ENCODE data around the gene PIGM.

The PIGM gene

GRCh38 chr1:160031365-160032164 lies at the start of gene PIGM:
Gene PIGM (minus strand): TSS chr1:160031990. CDS start chr1:160031739, 251 bp downstream.
- DNase-seq (ENCODE audit: low read depth in 2 of 2), result peak; percentile 92 to 95

GRCh38 chr1:160081261-160081936 lies 49.6 kb upstream of the PIGM start, which contains the start of gene KCNJ9:
Gene KCNJ9 (plus strand): TSS chr1:160081538. CDS start chr1:160084031, 2,493 bp downstream.
- DNase-seq (ENCODE audit: low read depth in 2 of 2), result no peak

GRCh38 chr1:160080381-160081100 lies 48.8 kb upstream of the PIGM start:
- DNase-seq (ENCODE audit: low read depth in 2 of 2), result no peak

GRCh38 chr1:160079448-160079847 lies 47.7 kb upstream of the PIGM start:
- DNase-seq (ENCODE audit: low read depth in 2 of 2), result no peak

- DNase-seq (ENCODE audit: low read depth in 2 of 2), result peak; percentile 40 to 63
Observed at GRCh38 chr1:160078512-160079195, 46.9 kb upstream of the PIGM start.

- no peak for DNase-seq (ENCODE audit: low read depth in 2 of 2)
Observed at GRCh38 chr1:160077486-160077885, 45.7 kb upstream of the PIGM start.

- no peak for DNase-seq (ENCODE audit: low read depth in 2 of 2)
Observed at GRCh38 chr1:160076295-160076694, 44.5 kb upstream of the PIGM start.

GRCh38 chr1:160075836-160076235 lies 44.0 kb upstream of the PIGM start:
- no peak for DNase-seq (ENCODE audit: low read depth in 2 of 2)

GRCh38 chr1:160074865-160075264 lies 43.1 kb upstream of the PIGM start:
- no peak for DNase-seq (ENCODE audit: low read depth in 2 of 2)

- DNase-seq (ENCODE audit: low read depth in 2 of 2), result no peak
Observed at GRCh38 chr1:160071289-160071688, 39.5 kb upstream of the PIGM start.

- DNase-seq (ENCODE audit: low read depth in 2 of 2), result peak; percentile 51 to 62
Observed at GRCh38 chr1:160070243-160071163, 38.7 kb upstream of the PIGM start.

- no peak for DNase-seq (ENCODE audit: low read depth in 2 of 2)
Observed at GRCh38 chr1:160069460-160070231, 37.9 kb upstream of the PIGM start, which contains the start of gene KCNJ10. Gene KCNJ10 (minus strand): TSS chr1:160070160. CDS start chr1:160042532, 27,628 bp downstream.

GRCh38 chr1:160068225-160068624 lies 36.4 kb upstream of the PIGM start:
- DNase-seq (ENCODE audit: low read depth in 2 of 2), result no peak

GRCh38 chr1:160066829-160067745 lies 35.3 kb upstream of the PIGM start:
- no peak for DNase-seq (ENCODE audit: low read depth in 2 of 2)

GRCh38 chr1:160064746-160065145 lies 33.0 kb upstream of the PIGM start:
- DNase-seq (ENCODE audit: low read depth in 2 of 2), result no peak

- no peak for DNase-seq (ENCODE audit: low read depth in 2 of 2)
Observed at GRCh38 chr1:160064164-160064563, 32.4 kb upstream of the PIGM start.

- no peak for DNase-seq (ENCODE audit: low read depth in 2 of 2)
Observed at GRCh38 chr1:160063176-160063575, 31.4 kb upstream of the PIGM start.

- DNase-seq (ENCODE audit: low read depth in 2 of 2), result no peak
Observed at GRCh38 chr1:160062230-160062532, 30.4 kb upstream of the PIGM start.
